ENCODE results near the gene HRG. TPM values are rescaled to one million over a fixed set of nuclear protein-coding genes. Genes with fewer than 3 reads are reported as not detected.

The HRG gene
- total and polyA plus RNA-seq, 2 of the 8 experiments (the other 6 are each of a cell fraction or from before 2014, with no cell fraction given) = 0.03 to 0.15 TPM

DNA sequence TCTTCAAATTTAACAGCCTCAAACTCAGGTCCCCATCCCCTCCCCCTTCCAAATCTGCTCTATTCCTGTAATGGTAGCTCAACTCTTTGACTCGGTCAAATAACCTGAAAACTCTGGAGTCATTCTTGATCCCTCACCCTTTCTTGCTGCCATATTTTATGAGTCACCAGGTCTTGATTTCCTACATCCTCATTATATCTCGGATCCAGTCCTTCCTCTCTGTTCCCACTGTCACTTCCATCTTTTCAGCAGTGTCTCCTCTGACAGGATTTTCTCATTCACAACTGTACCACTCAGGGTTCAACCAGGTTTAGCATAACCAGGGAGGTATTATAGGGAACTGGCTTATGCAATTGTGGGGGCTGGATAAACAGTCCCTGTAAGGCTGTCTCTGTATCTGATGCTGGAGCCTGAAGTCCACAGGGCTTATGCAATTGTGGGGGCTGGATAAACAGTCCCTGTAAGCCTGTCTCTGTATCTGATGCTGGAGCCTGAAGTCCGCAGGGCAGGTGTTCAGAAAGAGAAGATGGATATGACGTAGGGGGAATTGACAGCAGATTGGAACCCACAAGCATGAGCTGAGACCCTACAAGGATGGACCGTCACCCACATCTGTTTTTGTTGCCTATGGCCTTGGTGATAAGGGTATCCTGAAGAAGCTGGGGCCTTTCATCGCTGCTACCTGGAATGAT, 34.7 kb upstream of the HRG start (continued):
- TF ChIP-seq, protein P1, sequence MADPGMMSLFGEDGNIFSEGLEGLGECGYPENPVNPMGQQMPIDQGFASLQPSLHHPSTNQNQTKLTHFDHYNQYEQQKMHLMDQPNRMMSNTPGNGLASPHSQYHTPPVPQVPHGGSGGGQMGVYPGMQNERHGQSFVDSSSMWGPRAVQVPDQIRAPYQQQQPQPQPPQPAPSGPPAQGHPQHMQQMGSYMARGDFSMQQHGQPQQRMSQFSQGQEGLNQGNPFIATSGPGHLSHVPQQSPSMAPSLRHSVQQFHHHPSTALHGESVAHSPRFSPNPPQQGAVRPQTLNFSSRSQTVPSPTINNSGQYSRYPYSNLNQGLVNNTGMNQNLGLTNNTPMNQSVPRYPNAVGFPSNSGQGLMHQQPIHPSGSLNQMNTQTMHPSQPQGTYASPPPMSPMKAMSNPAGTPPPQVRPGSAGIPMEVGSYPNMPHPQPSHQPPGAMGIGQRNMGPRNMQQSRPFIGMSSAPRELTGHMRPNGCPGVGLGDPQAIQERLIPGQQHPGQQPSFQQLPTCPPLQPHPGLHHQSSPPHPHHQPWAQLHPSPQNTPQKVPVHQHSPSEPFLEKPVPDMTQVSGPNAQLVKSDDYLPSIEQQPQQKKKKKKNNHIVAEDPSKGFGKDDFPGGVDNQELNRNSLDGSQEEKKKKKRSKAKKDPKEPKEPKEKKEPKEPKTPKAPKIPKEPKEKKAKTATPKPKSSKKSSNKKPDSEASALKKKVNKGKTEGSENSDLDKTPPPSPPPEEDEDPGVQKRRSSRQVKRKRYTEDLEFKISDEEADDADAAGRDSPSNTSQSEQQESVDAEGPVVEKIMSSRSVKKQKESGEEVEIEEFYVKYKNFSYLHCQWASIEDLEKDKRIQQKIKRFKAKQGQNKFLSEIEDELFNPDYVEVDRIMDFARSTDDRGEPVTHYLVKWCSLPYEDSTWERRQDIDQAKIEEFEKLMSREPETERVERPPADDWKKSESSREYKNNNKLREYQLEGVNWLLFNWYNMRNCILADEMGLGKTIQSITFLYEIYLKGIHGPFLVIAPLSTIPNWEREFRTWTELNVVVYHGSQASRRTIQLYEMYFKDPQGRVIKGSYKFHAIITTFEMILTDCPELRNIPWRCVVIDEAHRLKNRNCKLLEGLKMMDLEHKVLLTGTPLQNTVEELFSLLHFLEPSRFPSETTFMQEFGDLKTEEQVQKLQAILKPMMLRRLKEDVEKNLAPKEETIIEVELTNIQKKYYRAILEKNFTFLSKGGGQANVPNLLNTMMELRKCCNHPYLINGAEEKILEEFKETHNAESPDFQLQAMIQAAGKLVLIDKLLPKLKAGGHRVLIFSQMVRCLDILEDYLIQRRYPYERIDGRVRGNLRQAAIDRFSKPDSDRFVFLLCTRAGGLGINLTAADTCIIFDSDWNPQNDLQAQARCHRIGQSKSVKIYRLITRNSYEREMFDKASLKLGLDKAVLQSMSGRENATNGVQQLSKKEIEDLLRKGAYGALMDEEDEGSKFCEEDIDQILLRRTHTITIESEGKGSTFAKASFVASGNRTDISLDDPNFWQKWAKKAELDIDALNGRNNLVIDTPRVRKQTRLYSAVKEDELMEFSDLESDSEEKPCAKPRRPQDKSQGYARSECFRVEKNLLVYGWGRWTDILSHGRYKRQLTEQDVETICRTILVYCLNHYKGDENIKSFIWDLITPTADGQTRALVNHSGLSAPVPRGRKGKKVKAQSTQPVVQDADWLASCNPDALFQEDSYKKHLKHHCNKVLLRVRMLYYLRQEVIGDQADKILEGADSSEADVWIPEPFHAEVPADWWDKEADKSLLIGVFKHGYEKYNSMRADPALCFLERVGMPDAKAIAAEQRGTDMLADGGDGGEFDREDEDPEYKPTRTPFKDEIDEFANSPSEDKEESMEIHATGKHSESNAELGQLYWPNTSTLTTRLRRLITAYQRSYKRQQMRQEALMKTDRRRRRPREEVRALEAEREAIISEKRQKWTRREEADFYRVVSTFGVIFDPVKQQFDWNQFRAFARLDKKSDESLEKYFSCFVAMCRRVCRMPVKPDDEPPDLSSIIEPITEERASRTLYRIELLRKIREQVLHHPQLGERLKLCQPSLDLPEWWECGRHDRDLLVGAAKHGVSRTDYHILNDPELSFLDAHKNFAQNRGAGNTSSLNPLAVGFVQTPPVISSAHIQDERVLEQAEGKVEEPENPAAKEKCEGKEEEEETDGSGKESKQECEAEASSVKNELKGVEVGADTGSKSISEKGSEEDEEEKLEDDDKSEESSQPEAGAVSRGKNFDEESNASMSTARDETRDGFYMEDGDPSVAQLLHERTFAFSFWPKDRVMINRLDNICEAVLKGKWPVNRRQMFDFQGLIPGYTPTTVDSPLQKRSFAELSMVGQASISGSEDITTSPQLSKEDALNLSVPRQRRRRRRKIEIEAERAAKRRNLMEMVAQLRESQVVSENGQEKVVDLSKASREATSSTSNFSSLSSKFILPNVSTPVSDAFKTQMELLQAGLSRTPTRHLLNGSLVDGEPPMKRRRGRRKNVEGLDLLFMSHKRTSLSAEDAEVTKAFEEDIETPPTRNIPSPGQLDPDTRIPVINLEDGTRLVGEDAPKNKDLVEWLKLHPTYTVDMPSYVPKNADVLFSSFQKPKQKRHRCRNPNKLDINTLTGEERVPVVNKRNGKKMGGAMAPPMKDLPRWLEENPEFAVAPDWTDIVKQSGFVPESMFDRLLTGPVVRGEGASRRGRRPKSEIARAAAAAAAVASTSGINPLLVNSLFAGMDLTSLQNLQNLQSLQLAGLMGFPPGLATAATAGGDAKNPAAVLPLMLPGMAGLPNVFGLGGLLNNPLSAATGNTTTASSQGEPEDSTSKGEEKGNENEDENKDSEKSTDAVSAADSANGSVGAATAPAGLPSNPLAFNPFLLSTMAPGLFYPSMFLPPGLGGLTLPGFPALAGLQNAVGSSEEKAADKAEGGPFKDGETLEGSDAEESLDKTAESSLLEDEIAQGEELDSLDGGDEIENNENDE (IDR thresholded peaks at IDR 0.05; ENCODE audit: insufficient replicate concordance, low read length) = no peak
- TF ChIP-seq TCF12 (IDR thresholded peaks at IDR 0.05; ENCODE audit: low read depth, low read length) (no peak), CBX5 (IDR thresholded peaks at IDR 0.05; ENCODE audit: low read depth, low read length) (no peak), PHF8 (conservative IDR thresholded peaks at IDR 0.05; ENCODE audit: low read depth, low read length) (no peak)
- TF ChIP-seq, protein P2, sequence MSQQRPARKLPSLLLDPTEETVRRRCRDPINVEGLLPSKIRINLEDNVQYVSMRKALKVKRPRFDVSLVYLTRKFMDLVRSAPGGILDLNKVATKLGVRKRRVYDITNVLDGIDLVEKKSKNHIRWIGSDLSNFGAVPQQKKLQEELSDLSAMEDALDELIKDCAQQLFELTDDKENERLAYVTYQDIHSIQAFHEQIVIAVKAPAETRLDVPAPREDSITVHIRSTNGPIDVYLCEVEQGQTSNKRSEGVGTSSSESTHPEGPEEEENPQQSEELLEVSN (IDR thresholded peaks at IDR 0.05) = no peak
